A549 (cell line): ENCODE measurements around the gene PHF23. TPM values are rescaled to one million over a fixed set of nuclear protein-coding genes. Genes with fewer than 3 reads are reported as not detected.

Experiments
- ATOH8 ChIP-seq: fragments of 250-450 bp; sonication (Bioruptor Pico); IDR thresholded peaks from 2 replicates; pipeline ENCODE4 v1.5.0; 2020; ENCODE audit warnings: low read depth, mild to moderate bottlenecking, moderate library complexity
- CBX2 ChIP-seq: fragments of 200-600 bp; sonication (generic); IDR thresholded peaks from 2 replicates; pipeline ENCODE4 v1.6.1; 2016; ENCODE audit warnings: low read depth, mild to moderate bottlenecking, borderline replicate concordance
- CBX8 ChIP-seq: fragments of 200-600 bp; sonication (generic); IDR thresholded peaks from 2 replicates; pipeline ENCODE4 v1.6.1; 2016
- CEBPB ChIP-seq, 2 experiments: fragments of >200 bp in 1 of 2; sonication (Bioruptor Twin) in 1 of 2; formaldehyde crosslinking in 1 of 2; IDR thresholded peaks; 2 replicates each; pipeline ENCODE4 v1.6.1; 2012 to 2016
- CHD2 ChIP-seq: fragments of 150-350 bp; IDR thresholded peaks from 2 replicates; pipeline ENCODE4 v1.6.1; 2014; ENCODE audit warnings: low read length; ENCODE audit not compliant: partially characterized antibody
- CHD4 ChIP-seq: fragments of 200-600 bp; sonication (generic); IDR thresholded peaks from 2 replicates; pipeline ENCODE4 v1.6.1; 2016; ENCODE audit warnings: antibody characterized with exemption, mild to moderate bottlenecking, borderline replicate concordance
- E2F6 ChIP-seq: IDR thresholded peaks from 2 replicates; pipeline ENCODE4 v1.6.1; 2012; ENCODE audit warnings: low read depth, borderline replicate concordance
- EHMT2 ChIP-seq: fragments of 200-600 bp; sonication (generic); IDR thresholded peaks from 2 replicates; pipeline ENCODE4 v1.6.1; 2016; ENCODE audit warnings: antibody characterized with exemption, low read depth, mild to moderate bottlenecking, moderate library complexity
- ESRRA ChIP-seq: fragments of 150-350 bp; IDR thresholded peaks from 2 replicates; pipeline ENCODE4 v1.6.1; 2014; ENCODE audit warnings: mild to moderate bottlenecking, low read length, borderline replicate concordance
- FOSB ChIP-seq: fragments of 250-450 bp; sonication (Bioruptor Pico); IDR thresholded peaks from 2 replicates; pipeline ENCODE4 v1.5.0; 2020; ENCODE audit warnings: mild to moderate bottlenecking, moderate library complexity
- GATA3 ChIP-seq: IDR thresholded peaks from 2 replicates; pipeline ENCODE4 v1.6.1; 2012; ENCODE audit warnings: borderline replicate concordance
- HDAC2 ChIP-seq: fragments of 200-600 bp; sonication (generic); IDR thresholded peaks from 2 replicates; pipeline ENCODE4 v1.6.1; 2016
- HMGXB4 ChIP-seq: fragments of 250-450 bp; sonication (Bioruptor Pico); IDR thresholded peaks from 2 replicates; pipeline ENCODE4 v1.5.0; 2021; ENCODE audit warnings: mild to moderate bottlenecking, moderate library complexity, borderline replicate concordance
- HOXA7 ChIP-seq: fragments of 250-450 bp; sonication (Bioruptor Pico); IDR thresholded peaks from 2 replicates; pipeline ENCODE4 v1.5.0; 2020; ENCODE audit warnings: mild to moderate bottlenecking, moderate library complexity
- POLR2AphosphoS2 ChIP-seq: conservative IDR thresholded peaks from 2 replicates; pipeline ENCODE4 v1.6.1; 2012; ENCODE audit warnings: low read length, improper control_type of control experiment, inconsistent platforms
- RCOR1 ChIP-seq: fragments of 150-350 bp; IDR thresholded peaks from 2 replicates; pipeline ENCODE4 v1.6.1; 2014; ENCODE audit warnings: antibody characterized with exemption, low read length, low read depth
- SMC3 ChIP-seq: fragments of >200 bp; sonication (Bioruptor Twin); formaldehyde crosslinking; IDR thresholded peaks from 3 replicates; pipeline ENCODE4 v1.6.1; 2018; ENCODE audit warnings: inconsistent platforms
- SREBF2 ChIP-seq: fragments of 450-650 bp; IDR thresholded peaks from 2 replicates; pipeline ENCODE4 v1.6.1; 2014; ENCODE audit warnings: mild to moderate bottlenecking, moderate library complexity
- ZC3H11A ChIP-seq: fragments of 450-650 bp; IDR thresholded peaks from 2 replicates; pipeline ENCODE4 v1.6.1; 2014; ENCODE audit warnings: antibody characterized with exemption, mild to moderate bottlenecking
- ZFP36 ChIP-seq: fragments of 450-650 bp; IDR thresholded peaks from 2 replicates; pipeline ENCODE4 v1.6.1; 2014; ENCODE audit warnings: borderline replicate concordance; ENCODE audit not compliant: partially characterized antibody
- ZNF302 ChIP-seq: fragments of 250-450 bp; sonication (Bioruptor Pico); IDR thresholded peaks from 2 replicates; pipeline ENCODE4 v1.9.0; 2021; ENCODE audit warnings: inconsistent platforms, mild to moderate bottlenecking, moderate library complexity
- polyA plus RNA-seq, 4 experiments: library from polyadenylated mRNA; depleted of rRNA in 3 of 4; stranded (reverse); fragments of >200 nt; fragmentation: RNase III in 1 of 4; extraction: RNeasy Plus Mini Kit Qiagen cat#74134 plus additional on column Dnase treatment in 1 of 4; gene quantifications; 2 replicates in 3 of 4; 3 replicates in 1 of 4; pipeline ENCODE4 v1.2.3, GENCODE V29; 2011 to 2017
- TF ChIP-seq, protein P1 (sequence below): IDR thresholded peaks from 2 replicates; pipeline ENCODE4 v1.6.1; 2012
- TF ChIP-seq, protein P2 (sequence below): fragments of >200 bp; sonication (Bioruptor Twin); formaldehyde crosslinking; IDR thresholded peaks from 3 replicates; pipeline ENCODE4 v1.6.1; 2016

PHF23 gene
- polyA plus RNA-seq, 2 of the 4 experiments (the other 2 are of a cell fraction) = 52.1 to 80.2 TPM

- TF ChIP-seq HMGXB4 (CRISPR knock-in tag) (no peak), POLR2AphosphoS2 (peak; percentile 65; the same call in 1 of the 2 replicates), ZFP36 (peak; percentile 24), EHMT2 (no peak), CHD4 (no peak), ESRRA (0 out of 2 replicates have a peak, but pooled peaks have one; percentile 21), E2F6 (peak; percentile 70), ZNF302 (CRISPR knock-in tag) (no peak), HOXA7 (CRISPR knock-in tag) (peak; percentile 13; the same call in 1 of the 2 replicates), CBX8 (no peak), CBX2 (no peak), CHD2 (peak; percentile 84), ATOH8 (CRISPR knock-in tag) (0 out of 2 replicates have a peak, but pooled peaks have one; percentile 1), FOSB (CRISPR knock-in tag) (peak; percentile 39; the same call in 1 of the 2 replicates), ZC3H11A (no peak), SREBF2 (no peak), GATA3 (peak; percentile 57; the same call in 1 of the 2 replicates), RCOR1 (no peak), SMC3 (peak; percentile 29; the same call in 2 of the 3 replicates), HDAC2 (0 out of 2 replicates have a peak, but pooled peaks have one; percentile 17), CEBPB (IDR thresholded peaks at IDR 0.05) (peak in 1 of 2 experiments; percentile 26; a peak in 1 of 4 replicates)
- TF ChIP-seq, protein P1, sequence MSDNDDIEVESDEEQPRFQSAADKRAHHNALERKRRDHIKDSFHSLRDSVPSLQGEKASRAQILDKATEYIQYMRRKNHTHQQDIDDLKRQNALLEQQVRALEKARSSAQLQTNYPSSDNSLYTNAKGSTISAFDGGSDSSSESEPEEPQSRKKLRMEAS = peak; percentile 95
- TF ChIP-seq, protein P2, sequence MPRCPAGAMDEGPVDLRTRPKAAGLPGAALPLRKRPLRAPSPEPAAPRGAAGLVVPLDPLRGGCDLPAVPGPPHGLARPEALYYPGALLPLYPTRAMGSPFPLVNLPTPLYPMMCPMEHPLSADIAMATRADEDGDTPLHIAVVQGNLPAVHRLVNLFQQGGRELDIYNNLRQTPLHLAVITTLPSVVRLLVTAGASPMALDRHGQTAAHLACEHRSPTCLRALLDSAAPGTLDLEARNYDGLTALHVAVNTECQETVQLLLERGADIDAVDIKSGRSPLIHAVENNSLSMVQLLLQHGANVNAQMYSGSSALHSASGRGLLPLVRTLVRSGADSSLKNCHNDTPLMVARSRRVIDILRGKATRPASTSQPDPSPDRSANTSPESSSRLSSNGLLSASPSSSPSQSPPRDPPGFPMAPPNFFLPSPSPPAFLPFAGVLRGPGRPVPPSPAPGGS = no peak
Observed at GRCh38 chr17:7242717-7243452, 3.6 kb upstream of the PHF23 start (continued).
